OCI-LY7 (cell line): ENCODE data around the gene NOS3.

ENCODE experiments used
- EZH2phosphoT487 ChIP-seq: fragments of 200-600 bp; sonication (generic); IDR thresholded peaks from 2 replicates; pipeline ENCODE4 v1.6.1; 2018; ENCODE audit warnings: low read depth, borderline replicate concordance, mild to moderate bottlenecking, mixed run types, antibody characterized with exemption, low read length, moderate library complexity, mixed read lengths
- TF ChIP-seq, protein P1 (sequence below): fragments of 200-600 bp; sonication (generic); conservative IDR thresholded peaks from 2 replicates; pipeline ENCODE4 v1.5.1; 2014; ENCODE audit warnings: mild to moderate bottlenecking, antibody characterized with exemption, low read length, moderate library complexity, mixed read lengths

DNA sequence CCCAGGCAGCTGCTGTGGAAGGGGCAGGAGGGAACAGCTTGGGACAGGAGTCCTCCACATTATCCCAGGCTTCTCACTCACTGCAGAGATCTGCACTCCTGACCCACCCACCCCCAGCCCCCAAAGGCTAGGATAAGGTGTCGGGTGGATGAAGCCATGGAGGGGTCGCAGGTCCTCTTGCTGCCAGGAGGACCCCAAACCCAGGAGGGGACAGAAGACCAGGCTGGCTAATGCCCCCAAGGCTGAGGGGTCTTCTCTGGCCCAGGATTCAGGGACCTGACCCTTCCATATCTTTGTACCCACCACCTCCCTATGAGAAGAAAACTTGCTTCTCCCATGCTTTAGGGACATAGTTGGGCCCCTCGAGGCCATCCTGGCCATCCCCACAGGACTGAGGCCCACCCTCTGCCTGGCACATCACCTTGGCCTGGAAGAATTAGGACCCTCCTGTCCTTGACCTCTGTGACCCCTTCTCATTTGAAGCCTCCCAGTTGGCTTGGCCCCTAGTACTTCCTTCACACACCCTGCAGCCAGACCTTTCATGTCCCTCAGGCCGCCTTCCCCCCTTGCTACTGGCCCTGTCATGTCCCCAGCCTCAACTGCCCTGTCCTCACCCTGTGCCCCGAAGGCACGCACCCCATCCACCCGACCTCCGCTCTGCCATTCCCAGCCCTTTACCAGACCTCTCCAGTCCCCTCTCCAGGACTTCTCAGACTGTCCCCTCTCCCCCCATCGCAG, 34.3 kb upstream of the NOS3 start:
- TF ChIP-seq, protein P1, sequence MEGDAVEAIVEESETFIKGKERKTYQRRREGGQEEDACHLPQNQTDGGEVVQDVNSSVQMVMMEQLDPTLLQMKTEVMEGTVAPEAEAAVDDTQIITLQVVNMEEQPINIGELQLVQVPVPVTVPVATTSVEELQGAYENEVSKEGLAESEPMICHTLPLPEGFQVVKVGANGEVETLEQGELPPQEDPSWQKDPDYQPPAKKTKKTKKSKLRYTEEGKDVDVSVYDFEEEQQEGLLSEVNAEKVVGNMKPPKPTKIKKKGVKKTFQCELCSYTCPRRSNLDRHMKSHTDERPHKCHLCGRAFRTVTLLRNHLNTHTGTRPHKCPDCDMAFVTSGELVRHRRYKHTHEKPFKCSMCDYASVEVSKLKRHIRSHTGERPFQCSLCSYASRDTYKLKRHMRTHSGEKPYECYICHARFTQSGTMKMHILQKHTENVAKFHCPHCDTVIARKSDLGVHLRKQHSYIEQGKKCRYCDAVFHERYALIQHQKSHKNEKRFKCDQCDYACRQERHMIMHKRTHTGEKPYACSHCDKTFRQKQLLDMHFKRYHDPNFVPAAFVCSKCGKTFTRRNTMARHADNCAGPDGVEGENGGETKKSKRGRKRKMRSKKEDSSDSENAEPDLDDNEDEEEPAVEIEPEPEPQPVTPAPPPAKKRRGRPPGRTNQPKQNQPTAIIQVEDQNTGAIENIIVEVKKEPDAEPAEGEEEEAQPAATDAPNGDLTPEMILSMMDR = no peak
- TF ChIP-seq EZH2phosphoT487 = no peak
